Non-pigmented ciliary epithelial cell (primary cell): ENCODE data around the gene MFAP5.

Experiments
- DNase-seq: peaks from one replicate; pipeline ENCODE4 v3.0.0-alpha.2; 2010; ENCODE audit warnings: low read depth

The MFAP5 gene

GRCh38 chr12:8662593-8662992, at the start of gene MFAP5:
Gene MFAP5, minus strand, starts transcription at chr12:8662826. Its CDS starts 722 bp downstream, at chr12:8662104.
- no peak for DNase-seq

GRCh38 chr12:8709124-8709830, 46.7 kb upstream of the MFAP5 start:
- no peak for DNase-seq

- DNase-seq: no peak
Measured at GRCh38 chr12:8702159-8702558, 39.5 kb upstream of the MFAP5 start.

- DNase-seq: no peak
Measured at GRCh38 chr12:8701046-8701660, 38.5 kb upstream of the MFAP5 start.

GRCh38 chr12:8699714-8700113, 37.1 kb upstream of the MFAP5 start:
- no peak for DNase-seq

- DNase-seq: no peak
Measured at GRCh38 chr12:8698879-8699278, 36.3 kb upstream of the MFAP5 start.

GRCh38 chr12:8698132-8698851, 35.7 kb upstream of the MFAP5 start:
- no peak for DNase-seq

- DNase-seq: no peak
Measured at GRCh38 chr12:8697476-8698131, 35.0 kb upstream of the MFAP5 start, which contains the start of gene RIMKLB. Gene RIMKLB, plus strand, starts transcription at chr12:8697991. Its CDS starts 15,876 bp downstream, at chr12:8713867.

- no peak for DNase-seq
Measured at GRCh38 chr12:8697120-8697475, 34.5 kb upstream of the MFAP5 start.

GRCh38 chr12:8696442-8697090, 33.9 kb upstream of the MFAP5 start:
- DNase-seq: no peak

- no peak for DNase-seq
Measured at GRCh38 chr12:8695116-8695515, 32.5 kb upstream of the MFAP5 start.

GRCh38 chr12:8692573-8692972, 29.9 kb upstream of the MFAP5 start:
- no peak for DNase-seq

GRCh38 chr12:8689681-8690080, 27.1 kb upstream of the MFAP5 start:
- DNase-seq: no peak

- DNase-seq: no peak
Measured at GRCh38 chr12:8687846-8688601, 25.4 kb upstream of the MFAP5 start.

- DNase-seq: no peak
Measured at GRCh38 chr12:8685051-8685450, 22.4 kb upstream of the MFAP5 start.

- DNase-seq: no peak
Measured at GRCh38 chr12:8681129-8681884, 18.7 kb upstream of the MFAP5 start.

GRCh38 chr12:8680533-8680932, 17.9 kb upstream of the MFAP5 start:
- DNase-seq: no peak

- no peak for DNase-seq
Measured at GRCh38 chr12:8678661-8679111, 16.1 kb upstream of the MFAP5 start.

GRCh38 chr12:8677362-8677761, 14.7 kb upstream of the MFAP5 start:
- DNase-seq: no peak

- no peak for DNase-seq
Measured at GRCh38 chr12:8676651-8677050, 14.0 kb upstream of the MFAP5 start.
